HepG2 (cell line): ENCODE measurements around the gene SNX6. TPM values are rescaled to one million over a fixed set of nuclear protein-coding genes. Genes with fewer than 3 reads are reported as not detected.

Experiments
- AGO2 ChIP-seq: fragments of 200-400 bp; formaldehyde crosslinking; optimal IDR thresholded peaks from 2 replicates; pipeline ENCODE3; 2017; ENCODE audit warnings: mild to moderate bottlenecking, low read depth, low read length, moderate library complexity
- ATF4 ChIP-seq, 2 experiments: fragments of 450-650 bp in 1 of 2; sonication (generic) in 1 of 2; formaldehyde crosslinking; IDR thresholded peaks; 2 replicates each; pipeline versions ENCODE4 v1.5.0 to v1.8.0; 2020 to 2022; ENCODE audit warnings: mild to moderate bottlenecking in 1 of 2, missing genetic modification reagents in 1 of 2
- CREB1 ChIP-seq, 2 experiments: fragments of 450-650 bp in 1 of 2; IDR thresholded peaks; 2 replicates each; pipeline ENCODE4 v1.6.1; 2016 to 2017; ENCODE audit warnings: control low read depth in 1 of 2, mild to moderate bottlenecking in 1 of 2, missing compliant biosample characterization in 1 of 2, missing genetic modification characterization in 1 of 2
- FOXA3 ChIP-seq: IDR thresholded peaks from 2 replicates; pipeline ENCODE4 v1.6.1; 2016; ENCODE audit warnings: missing genetic modification reagents, missing compliant biosample characterization
- NCOA1 ChIP-seq: sonication (generic); formaldehyde crosslinking; IDR thresholded peaks from 2 replicates; pipeline ENCODE4 v1.9.0; 2021; ENCODE audit warnings: missing genetic modification reagents
- NR3C1 ChIP-seq: sonication (generic); formaldehyde crosslinking; IDR thresholded peaks from 2 replicates; pipeline ENCODE4 v1.4.0; 2020; ENCODE audit warnings: missing genetic modification reagents
- PBX2 ChIP-seq: IDR thresholded peaks from 2 replicates; pipeline ENCODE4 v1.6.1; 2016; ENCODE audit warnings: control low read depth
- YEATS2 ChIP-seq: sonication (generic); formaldehyde crosslinking; IDR thresholded peaks from 2 replicates; pipeline ENCODE4 v1.4.0; 2020; ENCODE audit warnings: missing genetic modification reagents, borderline replicate concordance
- ZBTB4 ChIP-seq: sonication (generic); formaldehyde crosslinking; IDR thresholded peaks from 2 replicates; pipeline ENCODE4 v1.4.0; 2020; ENCODE audit warnings: missing genetic modification reagents, mild to moderate bottlenecking, borderline replicate concordance
- ZNF235 ChIP-seq: sonication (generic); formaldehyde crosslinking; IDR thresholded peaks from 2 replicates; pipeline ENCODE4 v1.8.1; 2023; ENCODE audit warnings: mild to moderate bottlenecking, missing genetic modification reagents, borderline replicate concordance
- ZNF431 ChIP-seq: sonication (generic); formaldehyde crosslinking; IDR thresholded peaks from 2 replicates; pipeline ENCODE4 v1.9.0; 2022; ENCODE audit warnings: missing genetic modification reagents, low read depth, mild to moderate bottlenecking, borderline replicate concordance
- ZNF564 ChIP-seq: sonication (generic); formaldehyde crosslinking; IDR thresholded peaks from 2 replicates; pipeline ENCODE4 v1.8.1; 2023; ENCODE audit warnings: mild to moderate bottlenecking, missing genetic modification reagents
- ZNF646 ChIP-seq: sonication (generic); formaldehyde crosslinking; IDR thresholded peaks from 2 replicates; pipeline ENCODE4 v1.9.0; 2021; ENCODE audit warnings: mild to moderate bottlenecking, missing genetic modification reagents
- polyA plus RNA-seq, 8 experiments: library from polyadenylated mRNA; depleted of rRNA in 3 of 8; stranded (reverse) in 7 of 8; unstranded in 1 of 8; fragments of >200 nt; fragmentation: Illumina TruSeq in 4 of 8; extraction: Trizol in 4 of 8; gene quantifications; 2 replicates each; pipeline versions ENCODE4 v1.2.1 to v1.2.3, GENCODE V29; 2011 to 2016; ENCODE audit warnings: low read depth in 4 of 8, missing spikeins in 1 of 8, mixed read lengths in 1 of 8; ENCODE audit not compliant: insufficient read depth in 1 of 8
- total RNA-seq, 5 experiments: library from RNA; depleted of rRNA; stranded (reverse); fragments of >200 nt; fragmentation: Illumina TruSeq; extraction: Trizol; gene quantifications; 2 replicates each; pipeline ENCODE4 v1.2.3, GENCODE V29; 2016; ENCODE audit warnings: low read depth in 1 of 5

Gene SNX6
- total and polyA plus RNA-seq, 2 of the 13 experiments (the other 11 are each of a cell fraction or from before 2014, with no cell fraction given): 92.3 to 169 TPM

- no peak for TF ChIP-seq ZNF646 (CRISPR knock-in tag)
- peak; percentile 100 for TF ChIP-seq FOXA3
- TF ChIP-seq NR3C1: no peak
- peak; percentile 95 for TF ChIP-seq AGO2
- TF ChIP-seq PBX2 (CRISPR knock-in tag): 0 out of 2 replicates have a peak, but pooled peaks have one; percentile 37
- peak; percentile 96 for TF ChIP-seq ZNF564
- TF ChIP-seq CREB1 (IDR thresholded peaks at IDR 0.05): peak; percentile 95
- TF ChIP-seq CREB1 (CRISPR knock-in tag; IDR thresholded peaks at IDR 0.05): peak; percentile 96; the same call in 1 of the 2 replicates
- peak in 1 of 2 experiments; percentile 94; a peak in 3 of 4 replicates for TF ChIP-seq ATF4 (CRISPR knock-in tag; IDR thresholded peaks at IDR 0.05)
- peak; percentile 92; the same call in 1 of the 2 replicates for TF ChIP-seq ZBTB4 (CRISPR knock-in tag)
- TF ChIP-seq NCOA1 (CRISPR knock-in tag): peak; percentile 97; the same call in 1 of the 2 replicates
- peak; percentile 97; the same call in 1 of the 2 replicates for TF ChIP-seq ZNF235 (CRISPR knock-in tag)
- TF ChIP-seq YEATS2 (CRISPR knock-in tag): peak; percentile 99
- TF ChIP-seq ZNF431 (CRISPR knock-in tag): peak; percentile 99
Measured at GRCh38 chr14:34539407-34540180, 90.4 kb downstream of the SNX6 start, which contains the start of gene EAPP (continued).
